Upper lobe of left lung (tissue), 4 donors: ENCODE data around the gene CLIP2.
"Not testable (repeated sequence)": the region's sequence is repeated elsewhere in the genome, so short reads cannot be mapped to it uniquely, and the experiment has no call there.

ENCODE experiments used
- EP300 ChIP-seq, 4 donors: sonication (generic); formaldehyde crosslinking; IDR thresholded peaks; one replicate each; pipeline ENCODE4 v1.5.1; 2017; ENCODE audit warnings: antibody characterized with exemption in 4 of 4, control low read depth in 2 of 4
- POLR2A ChIP-seq, 4 donors: fragments of 450-650 bp; IDR thresholded peaks; one replicate each; pipeline ENCODE4 v1.5.1; 2016 to 2017; ENCODE audit warnings: antibody characterized with exemption in 4 of 4, mild to moderate bottlenecking in 2 of 4
- TF ChIP-seq, protein P1 (sequence below), 6 experiments: fragments of 450-650 bp in 4 of 6; fragments of 200-600 bp in 2 of 6; sonication (generic) in 2 of 6; IDR thresholded peaks; one replicate each; pipeline ENCODE4 v1.5.1; 2016 to 2019; ENCODE audit warnings: antibody characterized with exemption in 6 of 6

GRCh38 chr7:74315891-74316290, 26.7 kb downstream of the CLIP2 start:
- TF ChIP-seq, protein P1, sequence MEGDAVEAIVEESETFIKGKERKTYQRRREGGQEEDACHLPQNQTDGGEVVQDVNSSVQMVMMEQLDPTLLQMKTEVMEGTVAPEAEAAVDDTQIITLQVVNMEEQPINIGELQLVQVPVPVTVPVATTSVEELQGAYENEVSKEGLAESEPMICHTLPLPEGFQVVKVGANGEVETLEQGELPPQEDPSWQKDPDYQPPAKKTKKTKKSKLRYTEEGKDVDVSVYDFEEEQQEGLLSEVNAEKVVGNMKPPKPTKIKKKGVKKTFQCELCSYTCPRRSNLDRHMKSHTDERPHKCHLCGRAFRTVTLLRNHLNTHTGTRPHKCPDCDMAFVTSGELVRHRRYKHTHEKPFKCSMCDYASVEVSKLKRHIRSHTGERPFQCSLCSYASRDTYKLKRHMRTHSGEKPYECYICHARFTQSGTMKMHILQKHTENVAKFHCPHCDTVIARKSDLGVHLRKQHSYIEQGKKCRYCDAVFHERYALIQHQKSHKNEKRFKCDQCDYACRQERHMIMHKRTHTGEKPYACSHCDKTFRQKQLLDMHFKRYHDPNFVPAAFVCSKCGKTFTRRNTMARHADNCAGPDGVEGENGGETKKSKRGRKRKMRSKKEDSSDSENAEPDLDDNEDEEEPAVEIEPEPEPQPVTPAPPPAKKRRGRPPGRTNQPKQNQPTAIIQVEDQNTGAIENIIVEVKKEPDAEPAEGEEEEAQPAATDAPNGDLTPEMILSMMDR (IDR thresholded peaks at IDR 0.05) = not testable (repeated sequence)
- TF ChIP-seq EP300, POLR2A (IDR thresholded peaks at IDR 0.05): not testable (repeated sequence)
